ENCODE measurements around the gene TMC1.

Gene TMC1

GRCh38 chr9:72557549-72557948 is 36.1 kb downstream of the TMC1 start:
- intact Hi-C loops (cut with DNase I; ENCODE audit: low total_unique reads): no loop called here
- no peak for DNase-seq
- no peaks in the 10 kb centered on the region for H3K36me3 ChIP-seq
- H3K9me3 ChIP-seq: no peaks in the 10 kb centered on the region
- H3K4me3 ChIP-seq: no peak overlapping the region
- TF ChIP-seq CTCF (IDR thresholded peaks at IDR 0.05): no peak
- H3K27me3 ChIP-seq: no peaks in the 10 kb centered on the region
- H3K4me1 ChIP-seq: peaks cover 0 to 21% (median 4%) of the 10 kb centered on the region in 4 donors
- no peak overlapping the region for H3K27ac ChIP-seq

- Histone ChIP-seq H3K27ac (no peak overlapping the region), H3K27me3 (no peaks in the 10 kb centered on the region), H3K36me3 (no peaks in the 10 kb centered on the region), H3K9me3 (no peaks in the 10 kb centered on the region), H3K4me3 (no peak overlapping the region), H3K4me1 (no peaks in the 10 kb centered on the region)
- no peak for TF ChIP-seq CTCF (IDR thresholded peaks at IDR 0.05)
- intact Hi-C loops (cut with DNase I; ENCODE audit: low total_unique reads): no loop called here
- DNase-seq: no peak
Observed at GRCh38 chr9:72560086-72560485, 38.7 kb downstream of the TMC1 start.

GRCh38 chr9:72563806-72564205 is 42.4 kb downstream of the TMC1 start:
- no peaks in the 10 kb centered on the region for H3K9me3 ChIP-seq
- no peak overlapping the region for H3K4me3 ChIP-seq
- H3K27me3 ChIP-seq: no peaks in the 10 kb centered on the region
- no peak for DNase-seq
- no peak for TF ChIP-seq CTCF (IDR thresholded peaks at IDR 0.05)
- no peak overlapping the region for H3K27ac ChIP-seq
- intact Hi-C loops (cut with DNase I; ENCODE audit: low total_unique reads): no loop called here
- no peaks in the 10 kb centered on the region for H3K36me3 ChIP-seq
- H3K4me1 ChIP-seq: no peaks in the 10 kb centered on the region

- DNase-seq: no peak
- Histone ChIP-seq H3K4me1 (no peaks in the 10 kb centered on the region), H3K36me3 (no peaks in the 10 kb centered on the region), H3K27me3 (no peaks in the 10 kb centered on the region), H3K9me3 (no peaks in the 10 kb centered on the region), H3K27ac (no peak overlapping the region), H3K4me3 (no peak overlapping the region)
- no peak for TF ChIP-seq CTCF (IDR thresholded peaks at IDR 0.05)
- intact Hi-C loops (cut with DNase I; ENCODE audit: low total_unique reads): no loop called here
Observed at GRCh38 chr9:72564479-72565281, 43.3 kb downstream of the TMC1 start.

- TF ChIP-seq CTCF (IDR thresholded peaks at IDR 0.05): no peak
Observed at GRCh38 chr9:72565535-72565934, 44.1 kb downstream of the TMC1 start.

More at GRCh38 chr9:72565535-72565934, 44.1 kb downstream of the TMC1 start:
- H3K9me3 ChIP-seq: no peaks in the 10 kb centered on the region
- no peak overlapping the region for H3K27ac ChIP-seq
- no peaks in the 10 kb centered on the region for H3K36me3 ChIP-seq
- no peaks in the 10 kb centered on the region for H3K27me3 ChIP-seq
- no peak overlapping the region for H3K4me3 ChIP-seq
- intact Hi-C loops (cut with DNase I; ENCODE audit: low total_unique reads): no loop called here
- DNase-seq: no peak
- no peaks in the 10 kb centered on the region for H3K4me1 ChIP-seq
